KOPT-K1 (cell line): ENCODE data around the gene ZNF324.
"Not testable (repeated sequence)": the region's sequence is repeated elsewhere in the genome, so short reads cannot be mapped to it uniquely, and the experiment has no call there.

ENCODE experiments used
- H3K27ac ChIP-seq: fragments of 200-600 bp; sonication (generic); 2 replicates; pipeline ENCODE4 v1.5.1; 2016; ENCODE audit warnings: antibody characterized with exemption, mild to moderate bottlenecking, low read depth, low read length; ENCODE audit not compliant: poor library complexity, severe bottlenecking
- H3K36me3 ChIP-seq: fragments of 200-600 bp; sonication (generic); 2 replicates; pipeline ENCODE4 v1.5.1; 2017; ENCODE audit warnings: antibody characterized with exemption, mild to moderate bottlenecking, low read length, moderate library complexity; ENCODE audit not compliant: insufficient read depth
- H3K9me3 ChIP-seq: fragments of 200-600 bp; sonication (generic); 2 replicates; pipeline ENCODE4 v1.5.1; 2017; ENCODE audit warnings: antibody characterized with exemption, low read length, mild to moderate bottlenecking; ENCODE audit not compliant: insufficient read depth, poor library complexity, severe bottlenecking

The ZNF324 gene

DNA sequence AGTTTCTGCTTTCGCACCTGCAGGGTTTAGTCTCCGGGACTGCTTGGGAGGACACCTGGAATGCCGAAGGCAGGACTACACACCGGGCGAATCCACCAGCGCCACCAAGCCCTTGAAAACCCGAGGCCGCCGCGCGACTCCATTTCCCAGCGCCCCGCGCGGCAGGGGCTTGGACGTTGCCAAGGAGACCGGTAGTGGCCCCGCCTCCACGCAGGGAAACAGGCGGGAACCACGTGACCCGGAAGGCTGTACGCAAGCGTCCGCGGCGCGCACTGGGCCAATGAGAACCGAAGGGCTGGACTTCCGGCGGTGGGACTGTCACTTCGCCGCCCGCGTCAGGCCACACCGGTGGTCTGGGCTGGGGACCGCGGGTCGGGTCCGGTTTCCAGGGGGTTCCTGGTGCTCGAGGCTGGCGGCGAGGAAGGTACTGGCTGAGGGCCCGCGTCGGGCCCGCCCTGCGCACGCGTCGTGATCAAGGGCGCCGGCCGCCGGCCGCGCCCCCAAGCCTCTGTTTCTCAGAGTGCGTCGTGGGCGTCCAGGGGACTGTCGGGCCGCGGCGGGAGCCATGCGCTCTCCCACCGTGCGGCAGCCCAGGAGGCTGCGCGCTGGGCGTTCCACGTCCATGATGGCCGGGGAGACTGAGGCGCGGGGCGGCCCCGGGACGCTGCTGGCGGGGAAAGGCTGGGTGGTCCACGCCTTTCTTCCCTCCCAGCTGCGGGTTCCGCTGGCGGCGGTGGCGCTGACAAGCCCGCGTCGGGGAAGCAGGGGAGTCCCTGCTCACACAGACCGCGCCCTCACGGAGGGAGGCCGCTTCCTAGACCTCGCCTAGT, at the start of gene ZNF324:
ZNF324 (plus strand) TSS at position 321 of the 830 bp plus-strand sequence. CDS start 2,106 bp downstream, outside the sequence.
- Histone ChIP-seq H3K27ac (peak within 1 kb of the TSS; percentile 62), H3K36me3 (peaks cover 27% of the 10 kb centered on the region; the same call in 1 of the 2 replicates), H3K9me3 (no peaks in the 10 kb centered on the region)

DNA sequence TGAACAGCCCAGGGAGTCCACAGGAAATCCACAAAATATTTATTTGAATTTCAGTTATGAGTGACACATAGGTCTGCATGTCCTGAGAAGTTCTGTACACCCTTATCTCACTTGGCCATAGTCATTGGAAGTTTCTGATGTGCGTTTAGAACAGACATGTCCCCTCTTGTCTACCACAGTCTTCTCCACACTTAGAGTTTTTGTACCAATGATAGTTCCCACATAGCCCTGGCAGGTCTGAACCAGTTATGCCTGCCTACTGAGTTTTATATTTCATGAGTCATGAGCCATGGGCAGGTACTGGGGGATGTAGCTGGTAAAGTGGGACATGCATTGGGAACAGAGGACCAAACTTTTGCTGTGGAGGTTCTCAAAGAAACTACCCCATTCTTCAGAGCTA, 38.3 kb upstream of the ZNF324 start:
- H3K27ac ChIP-seq, result no peak overlapping the region
- peaks cover 20% of the 10 kb centered on the region for H3K9me3 ChIP-seq
- no peaks in the 10 kb centered on the region for H3K36me3 ChIP-seq

DNA sequence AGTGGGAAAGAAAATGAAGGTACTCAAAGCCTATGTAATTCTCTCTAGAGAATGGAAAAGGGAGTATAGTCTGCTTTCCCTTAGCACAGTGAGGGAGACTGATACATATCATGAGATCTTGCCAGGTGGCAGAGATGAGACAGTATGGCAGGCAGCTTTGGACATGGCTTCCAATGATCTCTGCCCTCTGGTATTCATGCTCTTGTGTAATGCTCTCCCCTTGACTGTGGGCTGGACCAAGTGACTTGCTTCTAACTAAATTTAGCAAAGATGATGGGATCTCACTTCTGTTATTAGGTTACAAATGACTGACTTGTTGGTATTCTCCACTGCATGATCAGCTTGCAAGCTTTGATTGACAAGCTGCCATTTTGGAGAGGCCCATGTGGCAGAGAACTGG, 37.1 kb upstream of the ZNF324 start:
- H3K36me3 ChIP-seq, result no peaks in the 10 kb centered on the region
- H3K9me3 ChIP-seq, result peaks cover 31% of the 10 kb centered on the region
- no peak overlapping the region for H3K27ac ChIP-seq

DNA sequence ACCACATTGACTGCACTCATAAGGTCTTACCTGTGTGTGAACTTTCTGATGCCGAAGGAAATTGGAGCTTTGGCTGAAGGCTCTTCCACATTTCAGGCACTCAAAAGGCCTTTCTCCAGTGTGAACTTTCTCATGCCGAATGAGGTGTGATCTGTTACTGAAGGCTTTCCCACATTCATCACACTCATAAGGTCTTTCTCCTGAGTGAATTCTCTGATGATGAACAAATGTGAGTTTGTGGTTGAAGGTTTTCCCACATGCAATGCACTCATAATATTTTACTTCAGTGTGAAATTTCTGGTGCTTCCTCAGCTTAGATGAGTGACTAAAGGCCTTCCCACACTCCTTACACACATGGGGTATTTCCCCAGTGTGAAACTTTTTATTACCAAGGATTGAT, 32.7 kb upstream of the ZNF324 start:
- no peaks in the 10 kb centered on the region for H3K36me3 ChIP-seq
- H3K9me3 ChIP-seq, result peaks cover 39% of the 10 kb centered on the region
- H3K27ac ChIP-seq, result no peak overlapping the region

DNA sequence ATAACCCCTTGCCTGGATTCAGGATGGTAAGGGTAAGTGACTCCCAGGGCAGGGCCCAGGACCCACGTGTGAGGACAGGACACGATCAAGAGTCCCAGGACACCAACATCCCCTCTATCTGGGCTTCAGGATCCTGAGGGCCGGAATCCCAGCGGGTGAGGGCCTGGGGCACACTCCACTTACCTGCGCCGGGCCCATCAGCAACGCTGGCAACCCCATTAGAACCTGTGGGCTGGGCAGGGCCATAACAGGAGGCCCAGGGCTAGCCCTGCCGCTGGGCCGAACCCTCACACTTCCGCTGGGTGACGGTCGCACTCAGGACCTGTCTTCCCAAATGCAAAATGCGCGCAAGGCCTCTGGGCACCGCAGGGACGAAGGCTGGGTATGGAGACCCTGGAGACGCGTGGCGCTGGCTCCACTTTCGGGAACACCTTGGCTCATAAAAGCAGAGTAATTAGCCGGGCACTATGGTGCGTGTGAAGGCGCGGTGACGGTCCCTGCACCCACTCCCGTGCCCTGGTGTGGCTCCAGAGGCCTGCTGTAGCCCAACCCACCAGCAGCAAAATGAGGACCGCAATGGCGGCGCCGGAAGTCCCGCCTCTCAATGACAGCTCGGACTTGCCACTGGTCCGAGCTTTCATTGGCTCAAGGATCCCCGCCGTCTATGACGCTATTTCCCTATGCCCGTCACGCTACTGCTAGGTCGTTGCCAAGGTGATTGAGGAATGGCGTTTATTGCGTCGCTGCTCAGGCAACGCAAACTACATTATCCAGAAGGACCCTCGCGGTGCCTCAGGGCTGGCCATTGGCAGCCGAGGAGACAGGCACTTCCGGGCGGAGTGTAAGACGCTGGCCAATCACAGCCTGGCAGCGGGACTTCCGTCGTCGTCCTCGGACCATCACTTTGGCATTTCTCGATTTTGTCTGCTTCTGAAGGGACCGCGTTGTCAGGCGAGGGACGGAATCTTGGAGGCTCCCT, 27.0 kb upstream of the ZNF324 start, which contains the start of gene ZNF132:
ZNF132 (minus strand) TSS at position 578 of the 979 bp plus-strand sequence; CDS start at position 246, 332 bp downstream.
- no peaks in the 10 kb centered on the region for H3K36me3 ChIP-seq
- H3K9me3 ChIP-seq, result peaks cover 35% of the 10 kb centered on the region
- H3K27ac ChIP-seq, result no peak within 1 kb of the TSS

DNA sequence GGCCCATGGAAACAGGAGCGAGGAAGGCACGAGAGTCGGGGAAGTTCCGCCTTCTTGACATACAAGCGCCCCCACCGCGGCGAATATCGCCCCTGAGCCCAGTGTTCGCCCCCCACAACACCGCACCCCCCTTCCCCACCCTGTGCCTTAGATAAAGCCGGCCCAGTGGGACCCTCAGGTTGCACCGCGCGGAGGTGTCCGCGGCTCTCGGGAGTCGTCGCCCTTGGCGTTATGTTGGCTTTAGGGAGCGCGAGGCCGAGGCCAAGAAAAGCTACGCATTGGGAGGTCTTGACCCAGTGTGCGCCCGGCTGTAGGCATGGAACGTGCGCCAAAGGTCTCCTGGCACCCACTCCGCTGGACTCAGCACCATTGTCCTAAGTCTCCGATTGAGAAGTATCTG, 26.3 kb upstream of the ZNF324 start:
- Histone ChIP-seq H3K36me3 (no peaks in the 10 kb centered on the region), H3K27ac (no peak overlapping the region), H3K9me3 (peaks cover 30% of the 10 kb centered on the region)

DNA sequence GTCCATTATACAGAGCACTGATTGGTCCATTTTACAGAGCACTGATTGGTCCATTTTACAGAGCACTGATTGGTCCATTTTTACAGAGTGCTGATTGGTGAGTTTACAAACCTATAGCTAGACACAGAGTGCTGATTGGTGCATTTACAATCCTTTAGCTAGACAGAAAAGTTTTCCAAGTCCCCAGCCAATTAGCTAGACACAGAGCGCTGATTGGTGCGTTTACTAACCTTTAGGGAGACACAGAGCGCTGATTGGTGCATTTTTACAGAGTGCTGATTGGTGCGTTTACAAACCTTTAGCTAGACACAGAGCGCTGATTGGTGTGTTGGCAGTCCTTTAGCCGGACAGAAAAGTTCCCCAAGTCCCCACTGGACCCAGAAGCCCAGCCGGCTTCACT, 23.9 kb upstream of the ZNF324 start:
- H3K36me3 ChIP-seq, H3K27ac ChIP-seq: not testable (repeated sequence)
- H3K9me3 ChIP-seq, result peaks cover 43% of the 10 kb centered on the region

DNA sequence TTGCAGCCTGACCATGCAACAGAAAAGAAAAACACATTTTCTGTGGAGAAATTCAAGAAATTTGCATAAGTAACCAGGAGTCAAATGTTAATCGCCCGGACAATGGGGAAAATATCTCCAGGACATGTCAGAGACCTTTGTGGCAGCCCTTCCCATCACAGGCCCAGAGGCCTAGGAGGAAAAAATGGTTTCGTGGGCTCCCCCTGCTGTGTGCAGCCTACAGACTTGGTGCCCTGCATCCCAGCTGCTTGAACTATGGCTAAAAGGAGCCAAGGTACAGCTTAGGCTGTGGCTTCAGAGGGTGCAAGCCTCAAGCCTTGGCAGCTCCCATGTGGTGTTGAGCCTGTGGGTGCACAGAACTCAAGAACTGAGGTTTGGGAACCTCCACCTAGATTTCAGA, 18.0 kb upstream of the ZNF324 start:
- not testable (repeated sequence) for H3K27ac ChIP-seq, H3K36me3 ChIP-seq
- peaks cover 40% of the 10 kb centered on the region for H3K9me3 ChIP-seq

DNA sequence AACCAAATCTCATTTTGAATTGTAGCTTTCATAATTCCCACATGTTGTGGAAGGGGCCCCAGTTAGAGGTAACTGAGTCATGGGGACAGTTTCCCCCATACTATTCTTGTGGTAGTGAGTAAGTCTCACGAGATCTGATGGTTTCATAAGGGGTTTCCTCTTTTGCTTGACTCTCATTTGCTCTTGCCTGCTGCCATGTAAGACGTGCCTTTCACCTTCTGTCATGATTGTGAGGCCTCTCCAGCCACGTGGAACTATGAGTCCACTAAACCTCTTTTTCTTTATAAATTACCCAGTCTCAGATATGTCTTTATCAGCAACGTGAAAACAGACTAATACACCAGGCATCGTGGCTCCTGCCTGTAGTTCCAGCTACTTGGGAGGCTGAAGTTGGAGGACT, 16.9 kb upstream of the ZNF324 start:
- peaks cover 12% of the 10 kb centered on the region for H3K36me3 ChIP-seq
- H3K9me3 ChIP-seq, result peaks cover 40% of the 10 kb centered on the region

DNA sequence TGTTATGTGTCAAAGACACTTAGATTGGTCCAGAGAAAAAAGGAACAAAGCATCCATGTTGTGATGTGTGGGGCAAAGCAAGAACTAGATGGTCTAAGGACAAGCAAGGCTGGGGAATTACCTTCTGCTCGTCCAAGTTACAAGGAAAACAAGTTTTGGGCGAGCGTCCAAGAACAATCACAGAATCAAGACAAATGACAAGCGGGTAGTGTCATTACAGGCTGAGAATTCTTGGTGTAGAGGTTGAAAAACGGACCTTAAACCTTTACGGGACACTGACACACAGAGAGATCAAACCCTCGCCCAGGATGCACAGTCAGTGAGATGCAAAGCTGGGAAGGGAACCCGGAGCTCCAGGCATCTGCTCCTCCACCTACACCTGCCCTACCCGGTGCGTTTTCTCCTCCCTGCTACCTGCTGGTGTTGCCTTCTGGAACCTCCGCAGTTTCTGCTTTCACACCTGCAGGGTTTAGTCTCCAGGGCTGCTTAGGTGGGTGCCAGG, 16.0 kb upstream of the ZNF324 start:
- Histone ChIP-seq H3K36me3 (peaks cover 12% of the 10 kb centered on the region), H3K27ac (no peak overlapping the region), H3K9me3 (peaks cover 40% of the 10 kb centered on the region)

More for the DNA sequence above, 16.9 kb upstream of the ZNF324 start:
- not testable (repeated sequence) for H3K27ac ChIP-seq

DNA sequence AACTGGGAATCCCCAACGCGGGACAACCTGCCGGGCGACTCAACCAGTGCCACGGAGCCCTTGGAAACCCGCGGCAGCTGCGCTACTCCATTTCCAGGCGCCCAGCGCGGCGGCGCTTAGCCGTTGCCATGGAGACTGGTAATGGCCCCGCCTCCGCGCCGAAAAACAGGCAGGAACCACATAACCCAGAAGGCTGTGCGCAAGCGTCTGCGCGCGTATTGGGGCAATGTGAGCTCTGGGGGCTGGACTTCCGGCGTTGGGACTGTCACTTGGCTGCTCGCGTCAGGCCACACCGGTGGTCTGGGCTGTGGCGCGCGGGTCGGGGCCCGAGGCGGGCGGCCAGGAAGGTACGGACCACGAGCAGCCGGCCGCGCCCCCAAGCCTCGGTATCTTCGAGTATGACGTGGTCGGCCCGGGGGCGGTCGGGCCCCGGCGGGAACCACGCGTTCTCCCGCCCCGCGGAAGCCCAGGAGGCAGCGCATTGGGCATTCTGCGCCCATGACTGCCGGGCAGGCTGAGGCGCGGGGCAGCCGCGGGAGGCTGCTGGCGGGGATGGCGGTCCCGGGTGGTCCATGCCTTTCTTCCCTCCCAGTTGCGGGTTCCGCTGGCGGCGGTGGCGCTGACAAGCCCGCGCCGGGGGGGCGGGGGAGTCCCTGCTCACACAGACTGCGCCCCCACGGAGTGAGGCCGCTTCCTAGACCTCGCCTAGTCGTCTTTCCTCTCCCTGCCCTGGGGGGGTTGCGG, 15.3 kb upstream of the ZNF324 start, which contains the start of gene ZNF324B:
ZNF324B (plus strand) TSS at position 265 of the 744 bp plus-strand sequence. CDS start 2,080 bp downstream, outside the sequence.
- Histone ChIP-seq H3K9me3 (peaks cover 40% of the 10 kb centered on the region), H3K36me3 (peaks cover 18% of the 10 kb centered on the region), H3K27ac (peak within 1 kb of the TSS; percentile 56)

DNA sequence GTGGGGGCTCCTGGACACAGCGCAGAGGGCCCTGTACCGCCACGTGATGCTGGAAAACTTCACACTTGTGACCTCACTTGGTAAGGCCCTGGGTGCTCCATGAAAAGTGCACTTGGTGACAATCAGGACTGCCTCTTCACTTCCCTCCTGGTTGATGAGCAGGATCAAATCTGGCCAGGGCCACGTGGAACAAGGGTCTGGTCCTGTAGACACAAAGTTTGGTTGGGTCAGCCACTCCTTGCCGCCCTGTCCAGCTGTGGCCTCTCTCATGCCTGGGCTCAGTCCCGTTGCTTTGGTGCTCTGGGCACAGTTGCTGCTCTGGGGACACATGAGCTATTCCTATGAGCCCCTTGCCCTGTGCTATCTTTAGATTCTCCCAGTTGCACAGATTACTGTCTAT, 13.1 kb upstream of the ZNF324 start:
- Histone ChIP-seq H3K27ac (no peak overlapping the region), H3K9me3 (peaks cover 20% of the 10 kb centered on the region), H3K36me3 (peaks cover 29% of the 10 kb centered on the region)

DNA sequence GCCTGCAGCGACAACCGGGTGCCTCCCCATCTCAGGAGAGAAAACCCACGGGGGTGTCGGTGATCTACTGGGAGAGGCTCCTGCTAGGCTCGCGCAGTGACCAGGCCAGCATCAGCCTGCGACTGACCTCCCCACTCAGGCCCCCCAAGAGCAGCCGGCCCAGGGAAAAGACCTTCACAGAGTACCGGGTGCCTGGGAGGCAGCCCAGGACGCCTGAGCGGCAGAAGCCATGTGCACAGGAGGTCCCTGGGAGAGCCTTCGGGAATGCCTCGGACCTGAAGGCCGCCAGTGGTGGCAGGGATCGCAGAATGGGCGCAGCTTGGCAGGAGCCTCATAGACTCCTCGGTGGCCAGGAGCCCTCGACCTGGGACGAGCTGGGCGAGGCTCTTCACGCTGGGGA, 11.6 kb upstream of the ZNF324 start:
- Histone ChIP-seq H3K9me3 (peaks cover 5% of the 10 kb centered on the region), H3K36me3 (peaks cover 29% of the 10 kb centered on the region)

DNA sequence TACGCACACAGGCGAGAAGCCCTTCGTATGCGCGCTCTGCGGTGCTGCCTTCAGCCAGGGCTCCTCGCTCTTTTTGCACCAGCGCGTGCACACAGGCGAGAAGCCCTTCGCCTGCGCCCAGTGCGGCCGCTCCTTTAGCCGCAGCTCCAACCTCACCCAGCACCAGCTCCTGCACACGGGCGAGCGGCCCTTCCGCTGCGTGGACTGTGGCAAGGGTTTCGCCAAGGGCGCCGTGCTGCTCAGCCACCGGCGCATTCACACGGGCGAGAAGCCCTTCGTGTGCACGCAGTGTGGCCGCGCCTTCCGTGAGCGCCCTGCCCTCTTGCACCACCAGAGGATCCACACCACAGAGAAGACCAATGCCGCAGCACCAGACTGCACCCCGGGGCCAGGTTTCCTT, 10.8 kb upstream of the ZNF324 start:
- Histone ChIP-seq H3K9me3 (no peaks in the 10 kb centered on the region), H3K27ac (no peak overlapping the region), H3K36me3 (peaks cover 29% of the 10 kb centered on the region)

More for the DNA sequence above, 11.6 kb upstream of the ZNF324 start:
- no peak overlapping the region for H3K27ac ChIP-seq
